ENCODE data around the gene ETS1.
A peak's percentile ranks its signal among the peaks of the same experiment; 100 is the strongest.

The ETS1 gene

GRCh38 chr11:128565881-128566280 is 21.5 kb downstream of the ETS1 start:
- DNase-seq = no peak

- no peak for DNase-seq
These were observed 22.6 kb downstream of the ETS1 start for GRCh38 chr11:128564642-128565245.

GRCh38 chr11:128563942-128564641 is 23.3 kb downstream of the ETS1 start:
- DNase-seq = no peak

GRCh38 chr11:128563308-128563707 is 24.1 kb downstream of the ETS1 start:
- no peak for DNase-seq

- no peak for DNase-seq
These were observed 27.8 kb downstream of the ETS1 start for GRCh38 chr11:128559496-128560103.

GRCh38 chr11:128555606-128556005 is 31.8 kb downstream of the ETS1 start:
- DNase-seq = peak; percentile 35

GRCh38 chr11:128553662-128554362 is 33.5 kb downstream of the ETS1 start:
- DNase-seq = peak; percentile 78

GRCh38 chr11:128552783-128553661 is 34.3 kb downstream of the ETS1 start:
- peak; percentile 56 for DNase-seq

GRCh38 chr11:128551611-128552335 is 35.6 kb downstream of the ETS1 start:
- no peak for DNase-seq

GRCh38 chr11:128551058-128551457 is 36.3 kb downstream of the ETS1 start:
- no peak for DNase-seq

- no peak for DNase-seq
These were observed 37.0 kb downstream of the ETS1 start for GRCh38 chr11:128550261-128550821.

- peak; percentile 56 for DNase-seq
These were observed 38.0 kb downstream of the ETS1 start for GRCh38 chr11:128549256-128549944.

GRCh38 chr11:128548649-128549255 is 38.6 kb downstream of the ETS1 start:
- peak; percentile 26 for DNase-seq

GRCh38 chr11:128547946-128548648 is 39.3 kb downstream of the ETS1 start:
- DNase-seq = no peak

- peak; percentile 15 for DNase-seq
These were observed 40.4 kb downstream of the ETS1 start for GRCh38 chr11:128546916-128547315.

GRCh38 chr11:128544471-128545051 is 42.8 kb downstream of the ETS1 start:
- DNase-seq = no peak

GRCh38 chr11:128540469-128540868 is 46.9 kb downstream of the ETS1 start:
- no peak for DNase-seq

GRCh38 chr11:128536506-128536905 is 50.9 kb downstream of the ETS1 start:
- no peak for DNase-seq

All from fibroblast of skin of right biceps (primary cell).